Brain microvascular endothelial cell (primary cell): ENCODE results near the gene TMEM25.
"Not testable (repeated sequence)": the region's sequence is repeated elsewhere in the genome, so short reads cannot be mapped to it uniquely, and the experiment has no call there.

Experiments
- DNase-seq: peaks from one replicate; pipeline ENCODE4 v3.0.0-alpha.2; 2020
- H3K27ac ChIP-seq: fragments of 250-450 bp; sonication (Bioruptor Pico); 2 replicates; pipeline ENCODE4 v1.5.1; 2020; ENCODE audit warnings: mild to moderate bottlenecking, moderate library complexity
- H3K27me3 ChIP-seq: fragments of 250-450 bp; sonication (Bioruptor Pico); replicated peaks from 2 replicates; pipeline ENCODE4 v1.5.1; 2020; ENCODE audit warnings: mild to moderate bottlenecking
- H3K36me3 ChIP-seq: fragments of 250-450 bp; sonication (Bioruptor Pico); replicated peaks from 2 replicates; pipeline ENCODE4 v1.5.1; 2020; ENCODE audit warnings: mild to moderate bottlenecking
- H3K4me3 ChIP-seq: 2 replicates; pipeline ENCODE4 v1.5.1; 2011; ENCODE audit warnings: low read depth, mild to moderate bottlenecking, control low read depth, low read length, moderate library complexity
- in situ Hi-C: cut with HindIII; loops from 2 replicates; pipeline ENCODE4 v1.10.0; 2017; ENCODE audit warnings: low sequenced_read_pairs, low pct_ligation_motif_present
- TF ChIP-seq, protein P1 (sequence below): IDR thresholded peaks from 2 replicates; pipeline ENCODE4 v1.5.1; 2011; ENCODE audit warnings: low read depth, mild to moderate bottlenecking, moderate library complexity, low read length, control low read depth, inconsistent platforms; ENCODE audit errors: missing control alignments

The TMEM25 gene

GRCh38 chr11:118530683-118531596, at the start of gene TMEM25:
Gene TMEM25, plus strand, starts transcription at chr11:118531192. Its CDS starts 610 bp downstream, at chr11:118531802.
- H3K4me3 ChIP-seq: peak within 1 kb of the TSS; percentile 64
- peak; percentile 40 for DNase-seq
- H3K36me3 ChIP-seq: no peaks in the 10 kb centered on the region
- H3K27me3 ChIP-seq: no peaks in the 10 kb centered on the region
- no peak within 1 kb of the TSS for H3K27ac ChIP-seq
- TF ChIP-seq, protein P1, sequence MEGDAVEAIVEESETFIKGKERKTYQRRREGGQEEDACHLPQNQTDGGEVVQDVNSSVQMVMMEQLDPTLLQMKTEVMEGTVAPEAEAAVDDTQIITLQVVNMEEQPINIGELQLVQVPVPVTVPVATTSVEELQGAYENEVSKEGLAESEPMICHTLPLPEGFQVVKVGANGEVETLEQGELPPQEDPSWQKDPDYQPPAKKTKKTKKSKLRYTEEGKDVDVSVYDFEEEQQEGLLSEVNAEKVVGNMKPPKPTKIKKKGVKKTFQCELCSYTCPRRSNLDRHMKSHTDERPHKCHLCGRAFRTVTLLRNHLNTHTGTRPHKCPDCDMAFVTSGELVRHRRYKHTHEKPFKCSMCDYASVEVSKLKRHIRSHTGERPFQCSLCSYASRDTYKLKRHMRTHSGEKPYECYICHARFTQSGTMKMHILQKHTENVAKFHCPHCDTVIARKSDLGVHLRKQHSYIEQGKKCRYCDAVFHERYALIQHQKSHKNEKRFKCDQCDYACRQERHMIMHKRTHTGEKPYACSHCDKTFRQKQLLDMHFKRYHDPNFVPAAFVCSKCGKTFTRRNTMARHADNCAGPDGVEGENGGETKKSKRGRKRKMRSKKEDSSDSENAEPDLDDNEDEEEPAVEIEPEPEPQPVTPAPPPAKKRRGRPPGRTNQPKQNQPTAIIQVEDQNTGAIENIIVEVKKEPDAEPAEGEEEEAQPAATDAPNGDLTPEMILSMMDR: no peak
- in situ Hi-C loops: no loop called here

- DNase-seq, H3K4me3 ChIP-seq, H3K27me3 ChIP-seq, H3K27ac ChIP-seq, in situ Hi-C loops: not testable (repeated sequence)
- H3K36me3 ChIP-seq: peaks cover 62% of the 10 kb centered on the region
These were observed 49.8 kb upstream of the TMEM25 start for GRCh38 chr11:118481238-118481637.

GRCh38 chr11:118484405-118484804, 46.6 kb upstream of the TMEM25 start:
- Histone ChIP-seq H3K4me3 (no peak overlapping the region), H3K27ac (no peak overlapping the region), H3K36me3 (peaks cover 63% of the 10 kb centered on the region), H3K27me3 (no peaks in the 10 kb centered on the region)
- TF ChIP-seq, protein P1: no peak
- in situ Hi-C loops: no loop called here
- no peak for DNase-seq

- Histone ChIP-seq H3K27ac (no peak overlapping the region), H3K36me3 (peaks cover 66% of the 10 kb centered on the region)
These were observed 45.7 kb upstream of the TMEM25 start for GRCh38 chr11:118485273-118485672.

GRCh38 chr11:118488480-118489109, 42.4 kb upstream of the TMEM25 start:
- H3K27me3 ChIP-seq: no peaks in the 10 kb centered on the region
- peaks cover 64% of the 10 kb centered on the region for H3K36me3 ChIP-seq
- DNase-seq: peak; percentile 47
- H3K4me3 ChIP-seq: no peak overlapping the region
- TF ChIP-seq, protein P1: peak; percentile 90
- no peak overlapping the region for H3K27ac ChIP-seq
- in situ Hi-C loops: no loop called here

More at GRCh38 chr11:118485273-118485672, 45.7 kb upstream of the TMEM25 start:
- no peaks in the 10 kb centered on the region for H3K27me3 ChIP-seq
- no peak for DNase-seq
- TF ChIP-seq, protein P1: peak; percentile 35
- no peak overlapping the region for H3K4me3 ChIP-seq
- in situ Hi-C loops: no loop called here

DNA sequence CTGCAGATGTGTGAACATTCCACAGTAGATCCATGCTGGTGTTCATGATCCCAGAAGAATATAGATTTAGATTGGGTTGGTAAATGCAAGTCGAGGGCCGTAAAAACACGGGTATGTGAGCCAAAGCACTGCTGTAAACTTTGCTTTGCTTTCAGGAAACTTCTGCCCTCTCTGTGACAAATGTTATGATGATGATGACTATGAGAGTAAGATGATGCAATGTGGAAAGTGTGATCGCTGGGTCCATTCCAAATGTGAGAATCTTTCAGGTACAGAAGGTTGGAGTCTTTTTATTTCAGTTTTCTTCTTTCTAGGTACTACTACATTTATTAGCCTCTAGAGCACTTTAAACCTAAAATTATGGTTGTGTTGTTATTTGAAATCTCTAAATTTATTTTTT, 40.0 kb upstream of the TMEM25 start:
- H3K36me3 ChIP-seq: peaks cover 74% of the 10 kb centered on the region
- no peak overlapping the region for H3K27ac ChIP-seq
- H3K27me3 ChIP-seq: no peaks in the 10 kb centered on the region
- TF ChIP-seq, protein P1: no peak
- in situ Hi-C loops: no loop called here
- H3K4me3 ChIP-seq: no peak overlapping the region
- DNase-seq: no peak
